Activated CD8-positive, alpha-beta memory T cell treated with anti-CD3 and anti-CD28 coated beads for 4 hours (primary cell): ENCODE results near the gene MIPEP.

Source experiments
- DNase-seq, 2 donors: peaks; one replicate each; pipeline ENCODE4 v3.0.0-alpha.2; 2020; ENCODE audit warnings: low read depth in 2 of 2

The MIPEP gene

GRCh38 chr13:23810685-23811240 is 78.4 kb downstream of the MIPEP start:
- no peak for DNase-seq

- DNase-seq: no peak
Observed at GRCh38 chr13:23808803-23809202, 80.4 kb downstream of the MIPEP start.

GRCh38 chr13:23806874-23807526 is 82.2 kb downstream of the MIPEP start:
- no peak for DNase-seq

GRCh38 chr13:23805821-23806220 is 83.4 kb downstream of the MIPEP start:
- no peak for DNase-seq

DNA sequence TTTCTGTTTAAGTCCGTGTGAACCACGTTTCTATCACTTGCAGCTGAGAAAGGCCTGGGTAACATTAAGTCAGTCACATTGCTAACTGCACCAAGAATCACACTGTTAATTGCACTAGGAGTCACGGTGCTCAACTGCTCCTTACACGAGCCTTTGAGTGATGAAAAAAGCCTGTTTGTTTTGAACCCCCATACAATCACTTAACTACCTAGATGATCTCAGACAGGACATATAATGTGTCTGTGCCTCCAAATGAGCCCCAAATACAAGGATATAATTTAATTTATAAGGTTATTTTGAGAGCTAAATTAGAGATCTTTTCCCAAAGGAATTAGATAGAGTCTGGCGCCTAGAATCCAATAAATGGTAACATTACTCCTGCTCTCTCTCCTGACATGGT is 84.1 kb downstream of the MIPEP start:
- DNase-seq: no peak

- no peak for DNase-seq
Observed at GRCh38 chr13:23804166-23804565, 85.0 kb downstream of the MIPEP start.

DNA sequence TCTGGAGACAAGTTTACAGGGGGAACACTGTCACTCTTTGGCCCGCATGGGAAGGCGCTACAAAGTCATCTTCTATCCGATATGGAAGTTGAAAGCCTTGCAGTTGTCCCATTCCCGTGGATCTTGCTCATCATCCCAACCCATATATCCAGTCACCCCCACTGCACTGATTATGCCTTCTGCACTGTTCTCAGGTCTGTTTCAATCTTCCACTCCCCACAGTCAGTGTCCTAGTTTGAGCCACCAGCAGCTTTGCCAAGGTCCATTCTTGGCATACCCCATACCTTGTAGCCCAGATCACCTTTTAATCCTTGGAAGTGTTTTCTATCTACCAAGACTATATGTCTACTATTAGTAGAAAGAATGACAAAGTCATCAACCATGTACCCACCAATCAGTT is 88.1 kb downstream of the MIPEP start:
- DNase-seq: no peak

GRCh38 chr13:23799945-23800344 is 89.3 kb downstream of the MIPEP start:
- DNase-seq: no peak

GRCh38 chr13:23797276-23797903 is 91.8 kb downstream of the MIPEP start:
- no peak for DNase-seq

GRCh38 chr13:23796551-23796950 is 92.6 kb downstream of the MIPEP start:
- no peak for DNase-seq

GRCh38 chr13:23794267-23795161 is 94.7 kb downstream of the MIPEP start:
- DNase-seq: no peak

- no peak for DNase-seq
Observed at GRCh38 chr13:23793711-23794110, 95.5 kb downstream of the MIPEP start.

GRCh38 chr13:23792680-23793079 is 96.5 kb downstream of the MIPEP start:
- DNase-seq: no peak

GRCh38 chr13:23790577-23791170 is 98.5 kb downstream of the MIPEP start:
- no peak for DNase-seq

GRCh38 chr13:23789576-23790346 is 99.4 kb downstream of the MIPEP start:
- no peak for DNase-seq

GRCh38 chr13:23788459-23788858 is 100.7 kb downstream of the MIPEP start:
- DNase-seq: no peak

DNA sequence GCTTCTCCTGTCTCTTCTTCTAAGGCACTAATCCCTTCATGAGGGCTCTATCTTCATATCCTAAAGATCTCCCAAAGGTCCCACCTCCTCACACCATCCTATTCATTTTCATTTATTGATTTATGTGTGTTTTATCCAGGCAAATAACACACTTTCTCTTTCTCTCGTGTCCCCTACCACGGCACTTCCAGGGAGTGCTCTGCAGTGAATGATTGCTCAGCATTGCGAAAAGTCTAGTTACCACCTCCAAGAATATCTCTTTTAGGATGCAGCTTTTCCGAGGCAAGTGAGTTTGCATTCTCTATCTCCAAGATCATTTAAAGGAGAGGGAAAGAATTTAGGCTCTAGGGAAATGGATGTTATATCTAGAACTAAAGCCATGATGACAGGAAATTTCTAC is 101.7 kb downstream of the MIPEP start:
- DNase-seq: no peak

GRCh38 chr13:23786607-23787006 is 102.6 kb downstream of the MIPEP start:
- no peak for DNase-seq

DNA sequence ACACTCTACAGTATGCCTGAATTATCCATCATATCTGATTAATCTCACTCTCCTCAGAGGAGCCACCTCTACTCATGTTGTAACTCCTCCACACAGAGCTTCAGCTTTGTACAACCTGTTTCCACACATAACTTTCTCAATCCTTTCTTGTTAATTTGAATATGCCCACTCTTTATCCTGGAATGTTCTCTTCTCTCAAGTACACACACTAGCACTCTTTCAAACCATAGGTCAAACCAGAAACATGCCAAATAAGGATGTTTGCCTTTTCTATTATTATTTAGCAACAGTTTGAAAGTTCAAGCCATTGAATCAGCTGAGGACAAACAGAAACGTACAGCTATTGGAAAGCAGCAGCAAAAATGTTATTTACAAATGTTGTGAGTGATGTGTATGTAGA is 110.3 kb downstream of the MIPEP start:
- no peak for DNase-seq

GRCh38 chr13:23778002-23778652 is 111.1 kb downstream of the MIPEP start:
- no peak for DNase-seq

GRCh38 chr13:23777575-23777870 is 111.7 kb downstream of the MIPEP start:
- no peak for DNase-seq
